PC-9 (cell line): ENCODE measurements around the gene CEP83. TPM values are rescaled to one million over a fixed set of nuclear protein-coding genes. Genes with fewer than 3 reads are reported as not detected.

Source experiments
- BruUV-seq: library from RNA; stranded (reverse); fragments of 400-500 nt; replicated peaks from 2 replicates; lab custom pipeline; 2021; lab: Mats Ljungman, UMichigan
- CTCF ChIA-PET: fragments of 300-600 bp; sonication (Branson Sonifier 250); formaldehyde crosslinking; loops from one replicate; lab custom pipeline; 2022; ENCODE audit warnings: antibody characterized with exemption; lab: Charles Lee
- POLR2A ChIA-PET: fragments of 300-600 bp; sonication (Branson Sonifier 250); formaldehyde crosslinking; loops from one replicate; lab custom pipeline; 2022; ENCODE audit warnings: antibody characterized with exemption; ENCODE audit not compliant: unreplicated experiment; lab: Charles Lee
- DNase-seq, 2 experiments: peaks; one replicate each; pipeline versions ENCODE4 v3.0.0 to v3.0.0-alpha.2; 2015 to 2022; ENCODE audit warnings: mixed read lengths in 1 of 2
- H2AFZ ChIP-seq: fragments of 200-600 bp; sonication (generic); 2 replicates; pipeline ENCODE4 v1.8.1; 2017; ENCODE audit warnings: antibody characterized with exemption
- H3F3A ChIP-seq: fragments of 200-600 bp; sonication (generic); 2 replicates; pipeline ENCODE4 v1.8.1; 2017; ENCODE audit warnings: antibody characterized with exemption, mild to moderate bottlenecking, low read depth; ENCODE audit not compliant: insufficient read depth
- H3K27ac ChIP-seq: fragments of 200-600 bp; sonication (generic); 2 replicates; pipeline ENCODE4 v1.6.1; 2016; ENCODE audit warnings: mixed run types
- H3K27me3 ChIP-seq: fragments of 200-600 bp; sonication (generic); 2 replicates; pipeline ENCODE4 v1.6.1; 2016; ENCODE audit warnings: low read depth, mixed run types; ENCODE audit not compliant: insufficient read depth
- H3K36me3 ChIP-seq: fragments of 200-600 bp; sonication (generic); 2 replicates; pipeline ENCODE4 v1.6.1; 2016; ENCODE audit warnings: low read depth, mixed run types
- H3K4me1 ChIP-seq: fragments of 200-600 bp; sonication (generic); replicated peaks from 2 replicates; pipeline ENCODE4 v1.6.1; 2016; ENCODE audit warnings: mixed run types; ENCODE audit not compliant: insufficient read depth
- H3K4me2 ChIP-seq: fragments of 200-600 bp; sonication (generic); 2 replicates; pipeline ENCODE4 v1.6.1; 2017; ENCODE audit warnings: mixed run types
- H3K4me3 ChIP-seq: fragments of 200-600 bp; sonication (generic); 2 replicates; pipeline ENCODE4 v1.6.1; 2016; ENCODE audit warnings: mixed run types
- H3K79me2 ChIP-seq: fragments of 200-600 bp; sonication (generic); 2 replicates; pipeline ENCODE4 v1.6.1; 2017; ENCODE audit warnings: low read depth, mixed run types
- H3K9me2 ChIP-seq: fragments of 200-600 bp; sonication (generic); 2 replicates; pipeline ENCODE4 v1.8.1; 2017; ENCODE audit warnings: mild to moderate bottlenecking; ENCODE audit not compliant: insufficient read depth
- H3K9me3 ChIP-seq: fragments of 200-600 bp; sonication (generic); 2 replicates; pipeline ENCODE4 v1.8.1; 2016; ENCODE audit warnings: low read depth; ENCODE audit not compliant: insufficient read depth
- H4K20me1 ChIP-seq: fragments of 200-600 bp; sonication (generic); 2 replicates; pipeline ENCODE4 v1.8.1; 2017; ENCODE audit not compliant: insufficient read depth
- CTCF ChIP-seq: fragments of 200-600 bp; sonication (generic); conservative IDR thresholded peaks from 2 replicates; pipeline ENCODE4 v1.6.1; 2017; ENCODE audit warnings: mixed run types, antibody characterized with exemption, mild to moderate bottlenecking, moderate library complexity
- EZH2 ChIP-seq: fragments of 200-600 bp; sonication (generic); IDR thresholded peaks from 2 replicates; pipeline ENCODE4 v1.8.0; 2017; ENCODE audit warnings: antibody characterized with exemption, low read depth
- intact Hi-C: fragments of 100-400 bp; cut with micrococcal nuclease; formaldehyde crosslinking; loops from one replicate; pipeline ENCODE4 v1.10.0; 2022; ENCODE audit not compliant: unreplicated experiment
- total RNA-seq: library from RNA; stranded (reverse); gene quantifications from 2 replicates; pipeline ENCODE4 v1.2.3, GENCODE V29; 2021

The CEP83 gene
- total RNA-seq, 1 experiment from 2014 or later, result 19.6 TPM

- H3K4me2 ChIP-seq, result no peak overlapping the region
- no peaks in the 10 kb centered on the region for H3K79me2 ChIP-seq
- H3K27ac ChIP-seq, result no peak overlapping the region
- no peaks in the 10 kb centered on the region for H4K20me1 ChIP-seq
- no peaks in the 10 kb centered on the region for H3K36me3 ChIP-seq
- H3F3A ChIP-seq, result no peaks in the 10 kb centered on the region
- CTCF ChIA-PET, result no interaction called here
- H2AFZ ChIP-seq, result no peak overlapping the region
- no peak for TF ChIP-seq CTCF
- no peaks in the 10 kb centered on the region for H3K9me2 ChIP-seq
- BruUV-seq, result no TSS peak
- peaks cover 10% of the 10 kb centered on the region; the same call in 1 of the 2 replicates for H3K27me3 ChIP-seq
- H3K4me1 ChIP-seq, result no peaks in the 10 kb centered on the region
- no peak overlapping the region for H3K4me3 ChIP-seq
- no peak for DNase-seq
- no peaks in the 10 kb centered on the region for H3K9me3 ChIP-seq
- intact Hi-C loops, result no loop called here
- POLR2A ChIA-PET, result no interaction called here
These were observed 193.5 kb downstream of the CEP83 start for GRCh38 chr12:94265966-94266745.

- H3K27me3 ChIP-seq, result peaks cover 10% of the 10 kb centered on the region; the same call in 1 of the 2 replicates
- ChIA-PET CTCF (no interaction called here), POLR2A (no interaction called here)
- H3K4me1 ChIP-seq, result no peaks in the 10 kb centered on the region
- intact Hi-C loops, result no loop called here
- no peak overlapping the region for H3K4me3 ChIP-seq
- no TSS peak for BruUV-seq
- H3K9me3 ChIP-seq, result no peaks in the 10 kb centered on the region
- H4K20me1 ChIP-seq, result no peaks in the 10 kb centered on the region
- H3F3A ChIP-seq, result no peaks in the 10 kb centered on the region
- H2AFZ ChIP-seq, result no peak overlapping the region
- no peaks in the 10 kb centered on the region for H3K9me2 ChIP-seq
- no peak for DNase-seq
- no peaks in the 10 kb centered on the region for H3K36me3 ChIP-seq
- no peak overlapping the region for H3K4me2 ChIP-seq
- no peaks in the 10 kb centered on the region for H3K79me2 ChIP-seq
- no peak overlapping the region for H3K27ac ChIP-seq
- TF ChIP-seq CTCF (no peak), EZH2 (no peak)
These were observed 194.1 kb downstream of the CEP83 start for GRCh38 chr12:94265539-94265938.

- H3K4me2 ChIP-seq, result no peak overlapping the region
- H4K20me1 ChIP-seq, result no peaks in the 10 kb centered on the region
- H3K4me3 ChIP-seq, result no peak overlapping the region
- H3K4me1 ChIP-seq, result no peaks in the 10 kb centered on the region
- no peaks in the 10 kb centered on the region for H3K36me3 ChIP-seq
- POLR2A ChIA-PET, result no interaction called here
- TF ChIP-seq EZH2 (no peak), CTCF (no peak)
- peaks cover 10% of the 10 kb centered on the region; the same call in 1 of the 2 replicates for H3K27me3 ChIP-seq
- no peak overlapping the region for H2AFZ ChIP-seq
- BruUV-seq, result no TSS peak
- H3K79me2 ChIP-seq, result no peaks in the 10 kb centered on the region
- CTCF ChIA-PET, result no interaction called here
- no peak overlapping the region for H3K27ac ChIP-seq
- H3F3A ChIP-seq, result no peaks in the 10 kb centered on the region
- no peaks in the 10 kb centered on the region for H3K9me2 ChIP-seq
- DNase-seq, result no peak
- intact Hi-C loops, result no loop called here
- no peaks in the 10 kb centered on the region for H3K9me3 ChIP-seq
These were observed 194.8 kb downstream of the CEP83 start for GRCh38 chr12:94264736-94265485.
